Endothelial cell of umbilical vein (primary cell): ENCODE measurements around the gene CDR2L. TPM values are rescaled to one million over a fixed set of nuclear protein-coding genes. Genes with fewer than 3 reads are reported as not detected.

Experiments
- BruUV-seq: library from RNA; stranded (reverse); fragments of 400-500 nt; replicated peaks from 2 replicates; lab custom pipeline; 2021; lab: Mats Ljungman, UMichigan
- CTCF ChIA-PET: fragments of 300-600, 350-600 bp; sonication (Branson Sonifier 250); formaldehyde crosslinking; loops from one replicate; lab custom pipeline; 2021; ENCODE audit warnings: antibody characterized with exemption, inconsistent platforms; lab: Charles Lee
- POLR2A ChIA-PET: fragments of 300-600, 350-600 bp; sonication (Branson Sonifier 250); formaldehyde crosslinking; loops from one replicate; lab custom pipeline; 2021; ENCODE audit warnings: antibody characterized with exemption, inconsistent platforms; lab: Charles Lee
- DNase-seq: peaks from one replicate; pipeline ENCODE4 v3.0.0-alpha.2; 2011; ENCODE audit warnings: low read depth, low spot score
- FAIRE-seq: peaks from 2 replicates; lab custom pipeline; 2011; peaks lifted over from hg19 to GRCh38; lab: Jason Lieb, UNC
- H2AFZ ChIP-seq: 2 replicates; pipeline ENCODE4 v1.6.0; 2012; ENCODE audit warnings: low read depth, low read length, control low read depth, inconsistent platforms
- H3K27ac ChIP-seq: 2 replicates; pipeline ENCODE4 v1.5.1; 2011; ENCODE audit warnings: low read depth, mild to moderate bottlenecking, control low read depth, low read length, moderate library complexity; ENCODE audit not compliant: insufficient read depth
- H3K27me3 ChIP-seq, 2 experiments: 2 replicates each; pipeline versions ENCODE4 v1.6.0 to v1.6.1; 2011; ENCODE audit warnings: low read length in 2 of 2, mixed read lengths in 1 of 2; ENCODE audit not compliant: control insufficient read depth in 2 of 2, insufficient read depth in 2 of 2
- H3K36me3 ChIP-seq, 2 experiments: 2 replicates in 1 of 2; 3 replicates in 1 of 2; pipeline ENCODE4 v1.5.1; 2011; ENCODE audit warnings: low read length in 2 of 2, mild to moderate bottlenecking in 1 of 2, moderate library complexity in 1 of 2; ENCODE audit not compliant: control insufficient read depth in 2 of 2, insufficient read depth in 2 of 2; ENCODE audit errors: extremely low read depth in 1 of 2
- H3K4me1 ChIP-seq: 3 replicates; pipeline ENCODE4 v1.5.1; 2011; ENCODE audit warnings: mild to moderate bottlenecking, low read length; ENCODE audit not compliant: control insufficient read depth, insufficient read depth; ENCODE audit errors: extremely low read depth
- H3K4me2 ChIP-seq: 2 replicates; pipeline ENCODE4 v1.6.1; 2011; ENCODE audit warnings: low read length, control low read depth, mixed read lengths; ENCODE audit not compliant: insufficient read depth
- H3K4me3 ChIP-seq, 3 experiments: fragments of 200-600 bp in 1 of 3; sonication (generic), shearing (Covaris generic) in 1 of 3; replicated peaks in 1 of 3; 2 replicates each; pipeline ENCODE4 v1.5.1; 2011 to 2016; ENCODE audit warnings: control low read depth in 3 of 3, low read length in 3 of 3, mild to moderate bottlenecking in 2 of 3, inconsistent platforms in 1 of 3, low read depth in 1 of 3, moderate library complexity in 1 of 3; ENCODE audit not compliant: insufficient read depth in 1 of 3
- H3K79me2 ChIP-seq: 2 replicates; pipeline ENCODE4 v1.6.0; 2012; ENCODE audit warnings: low read length, inconsistent platforms; ENCODE audit not compliant: control insufficient read depth, insufficient read depth
- H3K9ac ChIP-seq: replicated peaks from 2 replicates; pipeline ENCODE3; 2011; ENCODE audit warnings: low read length, control low read depth; ENCODE audit not compliant: insufficient read depth; ENCODE audit errors: extremely low read depth
- H3K9me1 ChIP-seq: replicated peaks from 3 replicates; pipeline ENCODE4 v1.6.0; 2011; ENCODE audit warnings: mild to moderate bottlenecking, low read length; ENCODE audit not compliant: control insufficient read depth, insufficient read depth; ENCODE audit errors: extremely low read depth
- H3K9me3 ChIP-seq: replicated peaks from 2 replicates; pipeline ENCODE4 v1.5.1; 2012; ENCODE audit warnings: low read length, inconsistent platforms; ENCODE audit not compliant: control insufficient read depth, insufficient read depth
- H4K20me1 ChIP-seq: replicated peaks from 2 replicates; pipeline ENCODE3; 2011; ENCODE audit warnings: mild to moderate bottlenecking, low read length; ENCODE audit not compliant: control insufficient read depth, insufficient read depth; ENCODE audit errors: extremely low read depth
- GATA2 ChIP-seq: IDR thresholded peaks from 2 replicates; pipeline ENCODE4 v1.7.0; 2011; ENCODE audit warnings: low read depth, mild to moderate bottlenecking, moderate library complexity, mixed read lengths, low read length; ENCODE audit not compliant: insufficient read length, insufficient read depth
- MYC ChIP-seq: IDR thresholded peaks from one replicate; pipeline ENCODE4 v1.6.1; 2011; ENCODE audit warnings: mild to moderate bottlenecking, low read depth, low read length
- dilution Hi-C: fragments of 300-500 bp; cut with MboI; formaldehyde crosslinking; loops from one replicate; pipeline ENCODE4 v1.15.0; 2019; ENCODE audit warnings: low sequenced_read_pairs; ENCODE audit not compliant: extremely low pct_ligation_motif_present
- intact Hi-C: fragments of 100-400 bp; cut with micrococcal nuclease; formaldehyde crosslinking; loops from one replicate; pipeline ENCODE4 v1.10.0; 2022
- polyA plus RNA-seq, 4 experiments: library from polyadenylated mRNA; depleted of rRNA in 3 of 4; stranded (reverse) in 3 of 4; unstranded in 1 of 4; fragments of >200 nt; gene quantifications; 2 replicates each; pipeline versions ENCODE4 v1.2.1 to v1.2.3, GENCODE V29; 2011 to 2012; ENCODE audit warnings: missing spikeins in 1 of 4
- total RNA-seq: library from RNA; stranded (reverse); gene quantifications from 2 replicates; pipeline ENCODE4 v1.2.3, GENCODE V29; 2021
- TF ChIP-seq, protein P1 (sequence below), 2 donors: IDR thresholded peaks; 1 replicate in 1 of 2; 2 replicates in 1 of 2; pipeline ENCODE4 v1.5.1; 2011; ENCODE audit warnings: low read length in 2 of 2, mild to moderate bottlenecking in 2 of 2, moderate library complexity in 2 of 2, control low read depth in 1 of 2, inconsistent platforms in 1 of 2, low read depth in 1 of 2; ENCODE audit not compliant: insufficient read depth in 1 of 2; ENCODE audit errors: extremely low read depth in 1 of 2

Gene CDR2L
- total and polyA plus RNA-seq, 2 donors (not counting 3 experiments of a cell fraction or from before 2014, with no cell fraction given), result 22.2 to 34.9 TPM

DNA sequence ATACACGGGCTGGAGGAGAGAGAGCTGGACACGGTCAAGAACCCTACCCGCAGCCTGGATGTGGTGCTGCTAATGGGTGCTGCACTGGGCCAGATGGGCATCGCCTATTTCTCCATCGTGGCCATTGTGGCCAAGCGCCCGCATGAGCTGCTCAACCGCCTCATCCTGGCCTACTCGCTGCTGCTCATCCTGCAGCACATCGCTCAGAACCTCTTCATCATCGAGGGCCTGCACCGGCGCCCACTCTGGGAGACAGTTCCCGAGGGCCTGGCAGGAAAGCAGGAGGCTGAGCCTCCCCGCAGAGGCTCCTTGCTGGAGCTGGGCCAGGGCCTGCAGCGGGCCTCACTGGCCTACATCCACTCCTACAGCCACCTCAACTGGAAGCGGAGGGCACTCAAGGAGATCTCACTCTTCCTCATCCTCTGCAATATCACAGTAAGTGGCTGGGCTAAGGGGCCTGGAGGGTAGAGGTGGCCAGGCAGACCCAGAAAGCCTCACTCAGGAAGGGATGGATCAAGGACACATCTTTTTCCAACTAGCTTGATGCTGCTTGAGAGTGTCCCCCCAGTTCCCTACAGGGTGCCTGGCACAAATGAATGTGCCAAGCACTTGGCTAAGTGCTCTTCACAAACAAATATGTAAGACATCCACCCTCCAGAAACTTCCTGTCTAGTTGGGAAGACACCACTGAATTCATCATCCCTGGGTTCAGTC, 40.2 kb upstream of the CDR2L start:
- Histone ChIP-seq H3K4me3 (no peak overlapping the region), H2AFZ (no peak overlapping the region), H3K9ac (no peak overlapping the region), H4K20me1 (no peaks in the 10 kb centered on the region), H3K79me2 (no peaks in the 10 kb centered on the region), H3K9me3 (no peaks in the 10 kb centered on the region), H3K4me1 (no peaks in the 10 kb centered on the region), H3K9me1 (no peaks in the 10 kb centered on the region), H3K4me2 (no peak overlapping the region), H3K36me3 (no peaks in the 10 kb centered on the region), H3K27ac (no peak overlapping the region), H3K27me3 (peaks cover 0 to 2% of the 10 kb centered on the region in 2 experiments)
- BruUV-seq, result no TSS peak
- POLR2A ChIA-PET, result no interaction called here
- no peak for TF ChIP-seq MYC
- intact Hi-C loops, result no loop called here
- DNase-seq (no peak), FAIRE-seq (no peak)
- dilution Hi-C loops, result no loop called here
- CTCF ChIA-PET, result interaction anchor here (1.0 to 2.8 kb wide), 3 partner anchors 10 to 23 kb away, joined by 3 to 24 read pairs (median 7); partner anchors contain the start of gene OTOP2

GRCh38 chr17:74949455-74950115, 37.8 kb upstream of the CDR2L start:
- H3K27me3 ChIP-seq, result peaks cover 0 to 2% of the 10 kb centered on the region in 2 experiments
- FAIRE-seq, result no peak
- CTCF ChIA-PET, result interaction anchor here (1.2 to 3.8 kb wide), 8 partner anchors 8 to 106 kb away, joined by 4 to 24 read pairs (median 6); no protein-coding TSS in a partner anchor

More at GRCh38 chr17:74949455-74950115, 37.8 kb upstream of the CDR2L start:
- TF ChIP-seq, protein P1, sequence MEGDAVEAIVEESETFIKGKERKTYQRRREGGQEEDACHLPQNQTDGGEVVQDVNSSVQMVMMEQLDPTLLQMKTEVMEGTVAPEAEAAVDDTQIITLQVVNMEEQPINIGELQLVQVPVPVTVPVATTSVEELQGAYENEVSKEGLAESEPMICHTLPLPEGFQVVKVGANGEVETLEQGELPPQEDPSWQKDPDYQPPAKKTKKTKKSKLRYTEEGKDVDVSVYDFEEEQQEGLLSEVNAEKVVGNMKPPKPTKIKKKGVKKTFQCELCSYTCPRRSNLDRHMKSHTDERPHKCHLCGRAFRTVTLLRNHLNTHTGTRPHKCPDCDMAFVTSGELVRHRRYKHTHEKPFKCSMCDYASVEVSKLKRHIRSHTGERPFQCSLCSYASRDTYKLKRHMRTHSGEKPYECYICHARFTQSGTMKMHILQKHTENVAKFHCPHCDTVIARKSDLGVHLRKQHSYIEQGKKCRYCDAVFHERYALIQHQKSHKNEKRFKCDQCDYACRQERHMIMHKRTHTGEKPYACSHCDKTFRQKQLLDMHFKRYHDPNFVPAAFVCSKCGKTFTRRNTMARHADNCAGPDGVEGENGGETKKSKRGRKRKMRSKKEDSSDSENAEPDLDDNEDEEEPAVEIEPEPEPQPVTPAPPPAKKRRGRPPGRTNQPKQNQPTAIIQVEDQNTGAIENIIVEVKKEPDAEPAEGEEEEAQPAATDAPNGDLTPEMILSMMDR (IDR thresholded peaks at IDR 0.05; ENCODE audit: extremely low read depth in 1 of 2, insufficient read depth in 1 of 2, low read depth in 1 of 2, low read length in 2 of 2), result no peak
- TF ChIP-seq GATA2, result no peak
- no peaks in the 10 kb centered on the region for H3K9me1 ChIP-seq
- no TSS peak for BruUV-seq
- H3K4me3 ChIP-seq, result no peak overlapping the region
- H3K9ac ChIP-seq, result no peak overlapping the region
- dilution Hi-C loops, result no loop called here
- no peak for DNase-seq
- H2AFZ ChIP-seq, result no peak overlapping the region
- H3K27ac ChIP-seq, result no peak overlapping the region
- intact Hi-C loops, result no loop called here
- H3K4me1 ChIP-seq, result no peaks in the 10 kb centered on the region
- H3K9me3 ChIP-seq, result no peaks in the 10 kb centered on the region
- H3K36me3 ChIP-seq, result no peaks in the 10 kb centered on the region
- H4K20me1 ChIP-seq, result no peaks in the 10 kb centered on the region
- no peak overlapping the region for H3K4me2 ChIP-seq
- POLR2A ChIA-PET, result no interaction called here
- no peaks in the 10 kb centered on the region for H3K79me2 ChIP-seq
